Loucy (cell line): ENCODE results near the gene FBXO41.

Experiments used
- H2AFZ ChIP-seq: fragments of 200-600 bp; sonication (generic); 2 replicates; pipeline ENCODE4 v1.6.0; 2016; ENCODE audit warnings: antibody characterized with exemption, mild to moderate bottlenecking, low read length, moderate library complexity
- H3F3A ChIP-seq: fragments of 200-600 bp; 2 replicates; pipeline ENCODE4 v1.6.0; 2016; ENCODE audit warnings: antibody characterized with exemption, low read depth, mild to moderate bottlenecking
- H3K27me3 ChIP-seq: fragments of 200-600 bp; sonication (generic); 2 replicates; pipeline ENCODE4 v1.6.1; 2014; ENCODE audit warnings: low read length, mild to moderate bottlenecking; ENCODE audit not compliant: insufficient read depth, poor library complexity, severe bottlenecking
- H3K36me3 ChIP-seq: fragments of 200-600 bp; sonication (generic); 2 replicates; pipeline ENCODE4 v1.6.1; 2016; ENCODE audit warnings: low read length; ENCODE audit not compliant: insufficient read depth
- H3K4me1 ChIP-seq: fragments of 200-600 bp; sonication (generic); 2 replicates; pipeline ENCODE4 v1.5.1; 2014; ENCODE audit warnings: low read length, mild to moderate bottlenecking; ENCODE audit not compliant: insufficient read depth, poor library complexity, severe bottlenecking
- H3K4me2 ChIP-seq: fragments of 200-600 bp; sonication (generic); 2 replicates; pipeline ENCODE4 v1.6.0; 2014; ENCODE audit warnings: antibody characterized with exemption, low read length, low read depth, mild to moderate bottlenecking; ENCODE audit not compliant: poor library complexity, severe bottlenecking
- H3K4me3 ChIP-seq: fragments of 200-600 bp; sonication (generic); 2 replicates; pipeline ENCODE4 v1.5.1; 2014; ENCODE audit warnings: low read length, mild to moderate bottlenecking, mixed read lengths; ENCODE audit not compliant: poor library complexity, severe bottlenecking
- H3K79me2 ChIP-seq: fragments of 200-600 bp; sonication (generic); 2 replicates; pipeline ENCODE4 v1.6.1; 2014; ENCODE audit warnings: low read length; ENCODE audit not compliant: insufficient read depth
- H3K9ac ChIP-seq: fragments of 200-600 bp; sonication (generic); 2 replicates; pipeline ENCODE4 v1.6.0; 2014; ENCODE audit warnings: mild to moderate bottlenecking, low read depth, low read length, moderate library complexity; ENCODE audit not compliant: poor library complexity, severe bottlenecking
- H3K9me2 ChIP-seq: fragments of 200-600 bp; sonication (generic); replicated peaks from 2 replicates; pipeline ENCODE4 v1.6.1; 2016; ENCODE audit warnings: low read depth, low read length, mixed read lengths
- H3K9me3 ChIP-seq: fragments of 200-600 bp; sonication (generic); 2 replicates; pipeline ENCODE4 v1.6.1; 2014; ENCODE audit warnings: mild to moderate bottlenecking, antibody characterized with exemption, low read length, low read depth; ENCODE audit not compliant: insufficient read depth
- H4K20me1 ChIP-seq: fragments of 200-600 bp; sonication (generic); 2 replicates; pipeline ENCODE4 v1.6.0; 2014; ENCODE audit warnings: antibody characterized with exemption, low read length, mild to moderate bottlenecking; ENCODE audit not compliant: insufficient read depth, poor library complexity, severe bottlenecking
- EZH2phosphoT487 ChIP-seq: fragments of 200-600 bp; IDR thresholded peaks from 2 replicates; pipeline ENCODE4 v1.6.1; 2018; ENCODE audit warnings: antibody characterized with exemption, mild to moderate bottlenecking, moderate library complexity, borderline replicate concordance
- TF ChIP-seq, protein P1 (sequence below): fragments of 200-600 bp; sonication (generic); conservative IDR thresholded peaks from 2 replicates; pipeline ENCODE4 v1.5.1; 2014; ENCODE audit warnings: mild to moderate bottlenecking, antibody characterized with exemption, low read length

FBXO41 gene

DNA sequence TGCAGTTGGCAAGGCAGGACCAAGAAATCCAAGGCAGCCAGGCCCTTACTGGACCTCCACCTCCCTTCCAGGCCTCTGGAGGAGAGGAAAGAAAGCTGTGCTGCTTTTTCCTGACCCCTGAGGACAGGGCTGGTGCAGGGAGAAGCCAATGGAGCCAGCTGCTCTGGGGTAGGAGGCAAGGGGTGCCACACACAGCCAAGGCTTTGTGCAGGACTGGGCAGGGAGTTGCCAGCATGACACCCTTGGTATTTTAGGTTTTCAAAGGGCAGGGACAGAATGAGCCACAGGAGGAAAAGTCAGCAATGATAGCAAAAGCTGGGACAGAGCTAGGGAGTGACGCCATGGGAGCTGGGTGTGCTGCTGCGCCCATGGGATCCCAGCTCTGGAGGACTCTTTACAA lies 27.3 kb downstream of the FBXO41 start:
- Histone ChIP-seq H3K4me2 (no peak overlapping the region), H3F3A (no peaks in the 10 kb centered on the region), H3K4me1 (no peaks in the 10 kb centered on the region), H4K20me1 (no peaks in the 10 kb centered on the region), H3K4me3 (no peak overlapping the region), H3K27me3 (no peaks in the 10 kb centered on the region), H3K9me3 (no peaks in the 10 kb centered on the region), H3K9ac (no peak overlapping the region), H3K36me3 (peaks cover 61% of the 10 kb centered on the region; the same call in 1 of the 2 replicates), H3K79me2 (no peaks in the 10 kb centered on the region), H2AFZ (no peak overlapping the region), H3K9me2 (no peaks in the 10 kb centered on the region)
- TF ChIP-seq EZH2phosphoT487: no peak
- TF ChIP-seq, protein P1, sequence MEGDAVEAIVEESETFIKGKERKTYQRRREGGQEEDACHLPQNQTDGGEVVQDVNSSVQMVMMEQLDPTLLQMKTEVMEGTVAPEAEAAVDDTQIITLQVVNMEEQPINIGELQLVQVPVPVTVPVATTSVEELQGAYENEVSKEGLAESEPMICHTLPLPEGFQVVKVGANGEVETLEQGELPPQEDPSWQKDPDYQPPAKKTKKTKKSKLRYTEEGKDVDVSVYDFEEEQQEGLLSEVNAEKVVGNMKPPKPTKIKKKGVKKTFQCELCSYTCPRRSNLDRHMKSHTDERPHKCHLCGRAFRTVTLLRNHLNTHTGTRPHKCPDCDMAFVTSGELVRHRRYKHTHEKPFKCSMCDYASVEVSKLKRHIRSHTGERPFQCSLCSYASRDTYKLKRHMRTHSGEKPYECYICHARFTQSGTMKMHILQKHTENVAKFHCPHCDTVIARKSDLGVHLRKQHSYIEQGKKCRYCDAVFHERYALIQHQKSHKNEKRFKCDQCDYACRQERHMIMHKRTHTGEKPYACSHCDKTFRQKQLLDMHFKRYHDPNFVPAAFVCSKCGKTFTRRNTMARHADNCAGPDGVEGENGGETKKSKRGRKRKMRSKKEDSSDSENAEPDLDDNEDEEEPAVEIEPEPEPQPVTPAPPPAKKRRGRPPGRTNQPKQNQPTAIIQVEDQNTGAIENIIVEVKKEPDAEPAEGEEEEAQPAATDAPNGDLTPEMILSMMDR: no peak

DNA sequence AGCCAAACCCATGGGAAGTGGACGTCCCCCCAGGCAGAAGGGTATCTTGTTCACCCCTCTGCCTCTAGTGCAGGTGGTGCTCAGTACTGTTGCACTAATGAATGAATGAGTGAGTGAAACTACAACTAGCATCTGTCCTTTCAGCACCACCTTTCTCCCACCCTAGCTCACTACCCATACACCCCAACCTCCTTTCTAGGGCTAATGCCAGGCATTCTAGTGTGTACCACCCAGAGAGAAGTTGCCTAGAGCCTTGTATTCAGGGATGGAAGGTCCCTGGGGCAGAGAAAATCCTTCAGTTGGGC lies 27.7 kb downstream of the FBXO41 start:
- no peak overlapping the region for H2AFZ ChIP-seq
- H3K9ac ChIP-seq: no peak overlapping the region
- no peaks in the 10 kb centered on the region for H4K20me1 ChIP-seq
- H3K4me3 ChIP-seq: no peak overlapping the region
- H3K9me3 ChIP-seq: no peaks in the 10 kb centered on the region
- H3K4me2 ChIP-seq: no peak overlapping the region
- no peaks in the 10 kb centered on the region for H3F3A ChIP-seq
- H3K79me2 ChIP-seq: no peaks in the 10 kb centered on the region
- H3K9me2 ChIP-seq: no peaks in the 10 kb centered on the region
- peaks cover 65% of the 10 kb centered on the region; the same call in 1 of the 2 replicates for H3K36me3 ChIP-seq
- H3K4me1 ChIP-seq: no peaks in the 10 kb centered on the region
- H3K27me3 ChIP-seq: no peaks in the 10 kb centered on the region
- TF ChIP-seq, protein P1: no peak
- TF ChIP-seq EZH2phosphoT487: no peak

DNA sequence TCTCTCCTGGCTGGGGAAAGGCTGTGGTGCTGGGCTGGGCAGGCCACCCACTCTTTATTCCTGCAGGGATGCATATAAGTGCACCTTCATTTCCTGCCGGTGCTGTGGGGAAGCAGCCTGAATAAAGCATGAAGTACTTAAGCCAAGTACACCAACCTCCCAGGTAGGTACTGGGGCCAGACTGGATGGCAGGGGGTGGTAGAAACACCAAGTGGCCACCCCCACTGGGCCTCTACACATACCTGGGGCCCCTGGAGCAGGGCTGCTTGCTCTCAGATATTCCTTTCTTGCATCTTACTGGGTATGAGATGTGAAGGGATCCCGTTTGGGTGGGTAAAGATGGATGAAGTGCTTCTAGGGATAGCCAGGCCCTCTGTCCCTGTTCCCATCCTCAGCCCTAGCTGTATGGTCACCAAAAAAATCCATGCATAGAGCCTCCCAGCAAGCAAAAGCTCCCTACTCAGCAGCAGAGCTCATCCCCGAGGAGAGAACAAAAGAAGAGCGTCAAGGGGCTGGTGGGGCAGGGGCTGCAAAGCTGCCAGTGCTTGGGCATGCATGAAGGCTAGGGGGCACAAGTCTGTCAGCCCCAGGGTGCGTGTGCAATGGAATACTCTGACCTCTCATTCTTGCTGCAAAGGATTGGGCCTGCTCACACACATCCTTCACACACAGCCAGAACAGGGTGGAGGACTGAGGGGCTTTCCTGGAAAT lies 28.2 kb downstream of the FBXO41 start:
- H3K4me1 ChIP-seq: no peaks in the 10 kb centered on the region
- no peak overlapping the region for H3K9ac ChIP-seq
- H3K79me2 ChIP-seq: no peaks in the 10 kb centered on the region
- no peaks in the 10 kb centered on the region for H3K9me2 ChIP-seq
- no peaks in the 10 kb centered on the region for H4K20me1 ChIP-seq
- no peaks in the 10 kb centered on the region for H3K27me3 ChIP-seq
- H3F3A ChIP-seq: no peaks in the 10 kb centered on the region
- H3K36me3 ChIP-seq: peaks cover 70% of the 10 kb centered on the region; the same call in 1 of the 2 replicates
- no peaks in the 10 kb centered on the region for H3K9me3 ChIP-seq
- H2AFZ ChIP-seq: no peak overlapping the region
- H3K4me3 ChIP-seq: no peak overlapping the region
- no peak overlapping the region for H3K4me2 ChIP-seq
- TF ChIP-seq, protein P1: no peak
- TF ChIP-seq EZH2phosphoT487: no peak
